GM12878 (cell line): ENCODE results near the gene YIPF4. TPM values are rescaled to one million over a fixed set of nuclear protein-coding genes. Genes with fewer than 3 reads are reported as not detected.

Experiments
- ASH2L ChIP-seq: fragments of 300-600, 200-600 bp; sonication (generic); IDR thresholded peaks from 2 replicates; pipeline ENCODE4 v1.6.1; 2017; ENCODE audit warnings: low read depth, mild to moderate bottlenecking, borderline replicate concordance
- BMI1 ChIP-seq: fragments of 450-650 bp; IDR thresholded peaks from 2 replicates; pipeline ENCODE4 v1.6.1; 2016; ENCODE audit warnings: mild to moderate bottlenecking, moderate library complexity, borderline replicate concordance
- CBX5 ChIP-seq: sonication (generic); IDR thresholded peaks from 2 replicates; pipeline ENCODE4 v1.6.1; 2016; ENCODE audit warnings: low read depth, moderate library complexity, mild to moderate bottlenecking, inconsistent platforms
- CUX1 ChIP-seq: IDR thresholded peaks from 2 replicates; pipeline ENCODE4 v1.6.1; 2012; ENCODE audit warnings: improper control_type of control experiment, low read depth, low read length; ENCODE audit not compliant: insufficient replicate concordance
- E2F8 ChIP-seq: fragments of 450-650 bp; IDR thresholded peaks from 2 replicates; pipeline ENCODE4 v1.6.1; 2018; ENCODE audit warnings: mild to moderate bottlenecking, low read depth, moderate library complexity; ENCODE audit not compliant: partially characterized antibody
- IKZF2 ChIP-seq, 2 experiments: fragments of 450-650 bp; IDR thresholded peaks; 2 replicates each; pipeline ENCODE4 v1.6.1; 2017; ENCODE audit warnings: mild to moderate bottlenecking in 2 of 2, moderate library complexity in 2 of 2
- POLR2AphosphoS2 ChIP-seq: IDR thresholded peaks from 2 replicates; pipeline ENCODE4 v1.6.1; 2011; ENCODE audit warnings: low read depth, mild to moderate bottlenecking, low read length, improper control_type of control experiment, moderate library complexity
- RAD51 ChIP-seq: fragments of 450-650 bp; IDR thresholded peaks from 2 replicates; pipeline ENCODE4 v1.6.1; 2016; ENCODE audit warnings: moderate library complexity, mild to moderate bottlenecking, inconsistent platforms
- RB1 ChIP-seq: fragments of 450-650 bp; formaldehyde crosslinking; IDR thresholded peaks from 2 replicates; pipeline ENCODE4 v1.6.1; 2017; ENCODE audit warnings: mild to moderate bottlenecking, borderline replicate concordance
- RELA ChIP-seq: fragments of 450-650 bp; IDR thresholded peaks from 2 replicates; pipeline ENCODE4 v1.8.0; 2014; ENCODE audit warnings: borderline replicate concordance; ENCODE audit not compliant: partially characterized antibody
- WRNIP1 ChIP-seq: IDR thresholded peaks from 2 replicates; pipeline ENCODE4 v1.6.1; 2011; ENCODE audit warnings: low read depth, low read length, improper control_type of control experiment, borderline replicate concordance
- ZBTB11 ChIP-seq: fragments of 450-650 bp; formaldehyde crosslinking; IDR thresholded peaks from 2 replicates; pipeline ENCODE4 v1.5.0; 2022; ENCODE audit warnings: mild to moderate bottlenecking, missing genetic modification characterization
- ZBTB33 ChIP-seq: fragments of 450-650 bp; IDR thresholded peaks from 2 replicates; pipeline ENCODE4 v1.6.1; 2017; ENCODE audit warnings: mild to moderate bottlenecking
- ZZZ3 ChIP-seq: IDR thresholded peaks from 2 replicates; pipeline ENCODE4 v1.6.1; 2011; ENCODE audit warnings: low read depth; ENCODE audit not compliant: control insufficient read depth, insufficient read length
- polyA plus RNA-seq, 11 experiments: library from polyadenylated mRNA; depleted of rRNA in 4 of 11; unstranded in 6 of 11; stranded (reverse) in 5 of 11; fragments of >200 nt; fragmentation: Nextera tagmentation in 4 of 11; fragmentation: Illumina TruSeq in 1 of 11; extraction: Ambion mirVana in 4 of 11; extraction: Trizol in 1 of 11; gene quantifications; 1 replicate in 1 of 11; 2 replicates in 10 of 11; pipeline versions ENCODE4 v1.2.1 to v1.2.3, GENCODE V29; 2011 to 2016; ENCODE audit warnings: inconsistent platforms in 2 of 11, missing spikeins in 2 of 11, low read depth in 1 of 11
- total RNA-seq, 4 experiments: library from RNA; depleted of rRNA in 3 of 4; stranded (reverse); fragments of >200 nt in 3 of 4; fragmentation: Illumina TruSeq in 1 of 4; extraction: Trizol in 1 of 4; gene quantifications; 2 replicates each; pipeline versions ENCODE4 v1.2.1 to v1.2.3, GENCODE V29; 2013 to 2021

YIPF4 gene
- total and polyA plus RNA-seq, 10 of the 15 experiments (the other 5 are each of a cell fraction or from before 2014, with no cell fraction given) = 2.8 to 60.4 (median 11.1) TPM

GRCh38 chr2:32277674-32278477 is at the start of gene YIPF4 (continued):
- no peak for TF ChIP-seq CUX1
- TF ChIP-seq RAD51 = no peak
- no peak for TF ChIP-seq ZBTB33
- TF ChIP-seq BMI1 = no peak
- 0 out of 2 replicates have a peak, but pooled peaks have one; percentile 26 for TF ChIP-seq CBX5
- peak; percentile 72 for TF ChIP-seq RELA
- TF ChIP-seq E2F8 = no peak
- no peak for TF ChIP-seq WRNIP1
- no peak for TF ChIP-seq ASH2L
- TF ChIP-seq ZZZ3 = no peak
- peak; percentile 75; the same call in 1 of the 2 replicates for TF ChIP-seq RB1
- TF ChIP-seq IKZF2 (IDR thresholded peaks at IDR 0.05) = no peak
- no peak for TF ChIP-seq POLR2AphosphoS2
- TF ChIP-seq ZBTB11 (CRISPR knock-in tag) = no peak
